Airway epithelial cell (primary cell): ENCODE measurements around the gene RSPH1. TPM values are rescaled to one million over a fixed set of nuclear protein-coding genes. Genes with fewer than 3 reads are reported as not detected.

ENCODE experiments used
- total RNA-seq: library from RNA; depleted of rRNA; stranded (reverse); fragments of >200 nt; gene quantifications from 2 replicates; pipeline ENCODE4 v1.2.3, GENCODE V29; 2015

RSPH1 gene
- total RNA-seq: 0.23 and 0.42 TPM in 2 replicates

DNA sequence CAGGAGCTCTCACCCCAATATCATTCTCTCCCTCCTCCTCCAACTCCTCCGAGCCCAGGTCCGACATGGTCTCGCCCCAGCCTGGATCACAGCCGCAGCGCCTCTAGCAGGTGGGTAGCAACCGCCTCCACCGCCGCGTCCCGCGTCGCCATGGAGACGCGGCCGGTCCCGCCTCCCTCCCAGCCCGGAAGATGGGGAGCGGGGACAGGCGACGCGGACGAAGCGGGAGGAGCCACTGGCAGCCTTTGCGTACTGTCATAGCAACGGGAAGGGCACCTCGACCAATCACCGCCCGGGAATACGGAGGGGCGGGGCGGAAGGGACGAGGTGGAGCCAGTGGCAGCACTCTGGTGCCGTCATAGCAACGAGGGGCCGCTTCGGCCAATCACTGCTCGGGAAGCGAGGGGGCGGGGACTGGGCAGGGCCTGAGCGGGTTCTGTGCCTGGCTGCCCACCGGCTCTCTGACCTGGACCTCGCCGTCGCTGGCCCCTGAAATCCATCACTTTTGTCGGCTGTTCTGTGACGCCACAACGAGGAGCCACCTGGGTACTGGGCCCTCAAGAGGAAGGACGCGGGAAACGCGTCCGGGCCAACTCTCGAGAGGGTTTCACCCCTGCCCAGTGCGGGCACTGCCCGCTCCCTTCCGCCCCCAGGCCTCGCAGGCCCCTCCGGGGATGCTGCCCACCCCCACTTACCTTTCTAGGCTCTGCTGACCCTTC is at the start of gene RSPH1:
Gene RSPH1 (minus strand): TSS at position 105 of the 719 bp plus-strand sequence. CDS start 38 bp downstream, at position 67.

GRCh38 chr21:42513151-42513984 is 17.3 kb upstream of the RSPH1 start, which contains the start of gene SLC37A1:
TSS of gene SLC37A1 (plus strand) at chr21:42513852. CDS start at chr21:42518455, 4,603 bp downstream.

Other genes with a start within 250 kb of the RSPH1 start
- 1.3 and 9.6 TPM in 2 replicates for gene TFF3, start 180.8 kb downstream of the RSPH1 start, total RNA-seq
- gene TFF2, start 145.2 kb downstream of the RSPH1 start, total RNA-seq: not detected in 2 replicates
- not detected in 2 replicates for gene TFF1, start 129.7 kb downstream of the RSPH1 start, total RNA-seq
- 0.09 TPM in 1 of 2 replicates, not detected in the other for gene TMPRSS3, start 100.2 kb downstream of the RSPH1 start, total RNA-seq
- gene UBASH3A, start 92.3 kb downstream of the RSPH1 start, total RNA-seq: not detected in 2 replicates
- gene SLC37A1, start 17.6 kb upstream of the RSPH1 start, total RNA-seq: 9.8 and 18.8 TPM in 2 replicates
- gene PDE9A, start 157.4 kb upstream of the RSPH1 start, total RNA-seq: 1.4 and 1.8 TPM in 2 replicates